PC-9 (cell line): ENCODE measurements around the gene EGFR.

Source experiments
- EZH2 ChIP-seq: fragments of 200-600 bp; sonication (generic); IDR thresholded peaks from 2 replicates; pipeline ENCODE4 v1.8.0; 2017; ENCODE audit warnings: antibody characterized with exemption, low read depth
- TF ChIP-seq, protein P1 (sequence below): fragments of 200-600 bp; sonication (generic); conservative IDR thresholded peaks from 2 replicates; pipeline ENCODE4 v1.6.1; 2017; ENCODE audit warnings: mixed run types, antibody characterized with exemption, mild to moderate bottlenecking, moderate library complexity

DNA sequence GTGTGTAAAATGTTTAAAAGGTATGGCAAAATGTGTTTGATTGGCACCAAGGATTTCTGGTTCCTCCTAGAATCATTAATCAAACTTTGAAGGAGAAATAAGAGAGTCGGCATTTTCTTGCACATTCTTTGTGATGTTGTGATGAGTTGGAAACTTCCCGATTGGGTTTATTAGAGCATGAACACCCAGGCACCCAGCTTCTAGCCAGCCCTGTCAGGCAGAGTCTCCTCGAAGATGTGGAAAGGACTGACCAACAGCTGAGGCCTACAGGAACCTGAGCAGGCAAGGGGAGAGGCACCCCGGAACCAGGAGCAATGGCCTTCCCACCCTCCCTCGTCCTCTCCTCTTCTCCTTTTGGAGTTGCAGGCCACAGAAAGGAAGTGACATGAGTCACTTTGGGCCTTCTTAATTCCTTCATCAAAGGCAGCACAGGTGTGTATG is 68.7 kb downstream of the EGFR start:
- TF ChIP-seq, protein P1, sequence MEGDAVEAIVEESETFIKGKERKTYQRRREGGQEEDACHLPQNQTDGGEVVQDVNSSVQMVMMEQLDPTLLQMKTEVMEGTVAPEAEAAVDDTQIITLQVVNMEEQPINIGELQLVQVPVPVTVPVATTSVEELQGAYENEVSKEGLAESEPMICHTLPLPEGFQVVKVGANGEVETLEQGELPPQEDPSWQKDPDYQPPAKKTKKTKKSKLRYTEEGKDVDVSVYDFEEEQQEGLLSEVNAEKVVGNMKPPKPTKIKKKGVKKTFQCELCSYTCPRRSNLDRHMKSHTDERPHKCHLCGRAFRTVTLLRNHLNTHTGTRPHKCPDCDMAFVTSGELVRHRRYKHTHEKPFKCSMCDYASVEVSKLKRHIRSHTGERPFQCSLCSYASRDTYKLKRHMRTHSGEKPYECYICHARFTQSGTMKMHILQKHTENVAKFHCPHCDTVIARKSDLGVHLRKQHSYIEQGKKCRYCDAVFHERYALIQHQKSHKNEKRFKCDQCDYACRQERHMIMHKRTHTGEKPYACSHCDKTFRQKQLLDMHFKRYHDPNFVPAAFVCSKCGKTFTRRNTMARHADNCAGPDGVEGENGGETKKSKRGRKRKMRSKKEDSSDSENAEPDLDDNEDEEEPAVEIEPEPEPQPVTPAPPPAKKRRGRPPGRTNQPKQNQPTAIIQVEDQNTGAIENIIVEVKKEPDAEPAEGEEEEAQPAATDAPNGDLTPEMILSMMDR, result no peak
- no peak for TF ChIP-seq EZH2
